Trophoblast cell (in vitro differentiated cells and primary cell): ENCODE results near the gene LRRIQ3.

Experiments
- DNase-seq, 2 donors: peaks; one replicate each; pipeline ENCODE4 v3.0.0-alpha.2; 2016
- H2AFZ ChIP-seq: 2 replicates; pipeline ENCODE4 v1.6.1; 2013; ENCODE audit warnings: low read length, moderate library complexity, mild to moderate bottlenecking; ENCODE audit not compliant: insufficient read depth, poor library complexity
- H2AK5ac ChIP-seq: 2 replicates; pipeline ENCODE4 v1.6.1; 2013; ENCODE audit warnings: mild to moderate bottlenecking, low read length
- H2BK120ac ChIP-seq: 2 replicates; pipeline ENCODE4 v1.6.1; 2013; ENCODE audit warnings: low read length, mild to moderate bottlenecking, moderate library complexity; ENCODE audit not compliant: insufficient read depth, poor library complexity
- H2BK12ac ChIP-seq: 2 replicates; pipeline ENCODE4 v1.6.1; 2013; ENCODE audit warnings: mild to moderate bottlenecking, low read length, moderate library complexity
- H2BK5ac ChIP-seq: 2 replicates; pipeline ENCODE4 v1.6.1; 2013; ENCODE audit warnings: low read length, low read depth, moderate library complexity, mild to moderate bottlenecking; ENCODE audit not compliant: poor library complexity
- H3K14ac ChIP-seq: 2 replicates; pipeline ENCODE4 v1.6.1; 2013; ENCODE audit warnings: mild to moderate bottlenecking, low read length
- H3K18ac ChIP-seq: 2 replicates; pipeline ENCODE4 v1.6.1; 2013; ENCODE audit warnings: mild to moderate bottlenecking, low read length
- H3K23ac ChIP-seq: 2 replicates; pipeline ENCODE4 v1.6.1; 2013; ENCODE audit warnings: low read length
- H3K27ac ChIP-seq: 2 replicates; pipeline ENCODE4 v1.5.1; 2013; ENCODE audit warnings: low read depth, mild to moderate bottlenecking, inconsistent platforms, low read length, moderate library complexity
- H3K27me3 ChIP-seq: 2 replicates; pipeline ENCODE4 v1.6.1; 2013; ENCODE audit warnings: inconsistent platforms, mild to moderate bottlenecking, low read length, moderate library complexity; ENCODE audit not compliant: insufficient read depth
- H3K36me3 ChIP-seq, 2 experiments: 1 replicate in 1 of 2; 2 replicates in 1 of 2; pipeline ENCODE4 v1.6.1; 2013; ENCODE audit warnings: low read length in 2 of 2, mild to moderate bottlenecking in 2 of 2, moderate library complexity in 1 of 2; ENCODE audit not compliant: insufficient read depth in 2 of 2, control insufficient read depth in 1 of 2
- H3K4ac ChIP-seq: 2 replicates; pipeline ENCODE4 v1.6.1; 2013; ENCODE audit warnings: low read depth, mild to moderate bottlenecking, low read length, moderate library complexity
- H3K4me1 ChIP-seq, 2 experiments: 1 replicate in 1 of 2; 2 replicates in 1 of 2; pipeline ENCODE4 v1.6.1; 2013; ENCODE audit warnings: low read length in 2 of 2, mild to moderate bottlenecking in 2 of 2, moderate library complexity in 1 of 2; ENCODE audit not compliant: insufficient read depth in 2 of 2, control insufficient read depth in 1 of 2
- H3K4me2 ChIP-seq: 2 replicates; pipeline ENCODE4 v1.6.1; 2013; ENCODE audit warnings: inconsistent platforms, mild to moderate bottlenecking, low read length, moderate library complexity
- H3K4me3 ChIP-seq: 2 replicates; pipeline ENCODE4 v1.5.1; 2013; ENCODE audit warnings: mild to moderate bottlenecking, low read depth, low read length, inconsistent platforms
- H3K79me1 ChIP-seq: one replicate; pipeline ENCODE4 v1.6.1; 2013; ENCODE audit warnings: low read length
- H3K79me2 ChIP-seq: 2 replicates; pipeline ENCODE4 v1.6.1; 2013; ENCODE audit warnings: low read length, mild to moderate bottlenecking; ENCODE audit not compliant: control insufficient read depth, insufficient read depth, poor library complexity
- H3K9ac ChIP-seq: 2 replicates; pipeline ENCODE4 v1.6.1; 2013; ENCODE audit warnings: mild to moderate bottlenecking, low read length
- H3K9me3 ChIP-seq: 2 replicates; pipeline ENCODE4 v1.6.1; 2013; ENCODE audit warnings: low read depth, mild to moderate bottlenecking, control low read depth, inconsistent platforms, low read length; ENCODE audit not compliant: insufficient read depth
- H4K12ac ChIP-seq: 2 replicates; pipeline ENCODE4 v1.6.1; 2013; ENCODE audit warnings: low read depth, mild to moderate bottlenecking, low read length, moderate library complexity
- H4K8ac ChIP-seq: 2 replicates; pipeline ENCODE4 v1.6.1; 2013; ENCODE audit warnings: low read depth, mild to moderate bottlenecking, low read length, moderate library complexity
- H4K91ac ChIP-seq: one replicate; pipeline ENCODE4 v1.6.1; 2013; ENCODE audit warnings: low read depth, mild to moderate bottlenecking, low read length, moderate library complexity
- WGBS: extraction: QIAGEN DNeasy Blood & Tissue Kit; methylation state at CpG from one replicate; pipeline ENCODE4 v1.1.7; 2013; ENCODE audit warnings: missing lambda C conversion rate; ENCODE audit not compliant: insufficient read length, insufficient coverage; ENCODE audit errors: extremely low coverage; 5-methylcytosine and 5-hydroxymethylcytosine counted together

The LRRIQ3 gene

GRCh38 chr1:74038042-74038441 lies 159.9 kb downstream of the LRRIQ3 start:
- no peak overlapping the region for H2BK12ac ChIP-seq
- no peak overlapping the region for H3K27ac ChIP-seq
- no peak overlapping the region for H4K8ac ChIP-seq
- H3K23ac ChIP-seq = no peak overlapping the region
- H3K4me1 ChIP-seq = no peaks in the 10 kb centered on the region
- H3K9ac ChIP-seq = no peak overlapping the region
- no peak overlapping the region for H2BK120ac ChIP-seq
- no peaks in the 10 kb centered on the region for H3K9me3 ChIP-seq
- H3K18ac ChIP-seq = no peak overlapping the region
- no peaks in the 10 kb centered on the region for H3K36me3 ChIP-seq
- WGBS = no CpG with 5 or more reads among the region's 3 CpGs
- no peak overlapping the region for H3K14ac ChIP-seq
- DNase-seq = no peak
- no peaks in the 10 kb centered on the region for H3K79me1 ChIP-seq
- no peak overlapping the region for H4K12ac ChIP-seq
- no peak overlapping the region for H3K4ac ChIP-seq
- no peak overlapping the region for H2AFZ ChIP-seq
- H2BK5ac ChIP-seq = no peak overlapping the region
- no peaks in the 10 kb centered on the region for H3K27me3 ChIP-seq
- H3K79me2 ChIP-seq = no peaks in the 10 kb centered on the region
- no peak overlapping the region for H4K91ac ChIP-seq
- no peak overlapping the region for H2AK5ac ChIP-seq
- no peak overlapping the region for H3K4me2 ChIP-seq
- no peak overlapping the region for H3K4me3 ChIP-seq

GRCh38 chr1:74012583-74012982 lies 185.4 kb downstream of the LRRIQ3 start:
- Histone ChIP-seq H2BK12ac (no peak overlapping the region), H3K14ac (no peak overlapping the region), H3K27me3 (no peaks in the 10 kb centered on the region), H2AFZ (no peak overlapping the region), H2BK5ac (no peak overlapping the region), H3K9ac (no peak overlapping the region), H3K9me3 (no peaks in the 10 kb centered on the region), H3K18ac (no peak overlapping the region), H3K23ac (no peak overlapping the region), H3K36me3 (no peaks in the 10 kb centered on the region), H2BK120ac (no peak overlapping the region), H3K27ac (no peak overlapping the region), H4K12ac (no peak overlapping the region), H3K4me2 (no peak overlapping the region), H3K79me2 (no peaks in the 10 kb centered on the region), H2AK5ac (no peak overlapping the region), H3K79me1 (no peaks in the 10 kb centered on the region), H3K4ac (no peak overlapping the region), H4K91ac (no peak overlapping the region), H3K4me1 (no peaks in the 10 kb centered on the region), H4K8ac (no peak overlapping the region), H3K4me3 (no peak overlapping the region)
- no peak for DNase-seq
- WGBS = no CpG with 5 or more reads among the region's 1 CpG

GRCh38 chr1:74011736-74012135 lies 186.2 kb downstream of the LRRIQ3 start:
- no peak overlapping the region for H2AFZ ChIP-seq
- H3K23ac ChIP-seq = no peak overlapping the region
- H3K79me2 ChIP-seq = no peaks in the 10 kb centered on the region
- H2AK5ac ChIP-seq = no peak overlapping the region
- H3K27ac ChIP-seq = no peak overlapping the region
- H2BK5ac ChIP-seq = no peak overlapping the region
- H4K8ac ChIP-seq = no peak overlapping the region
- no peaks in the 10 kb centered on the region for H3K79me1 ChIP-seq
- H3K9ac ChIP-seq = no peak overlapping the region
- H3K4me2 ChIP-seq = no peak overlapping the region
- no peak overlapping the region for H4K91ac ChIP-seq
- no peak overlapping the region for H3K4ac ChIP-seq
- H2BK120ac ChIP-seq = no peak overlapping the region
- no peak overlapping the region for H2BK12ac ChIP-seq
- no peaks in the 10 kb centered on the region for H3K4me1 ChIP-seq
- no peaks in the 10 kb centered on the region for H3K27me3 ChIP-seq
- DNase-seq = no peak
- H3K18ac ChIP-seq = no peak overlapping the region
- no peak overlapping the region for H4K12ac ChIP-seq
- no peaks in the 10 kb centered on the region for H3K9me3 ChIP-seq
- H3K36me3 ChIP-seq = no peaks in the 10 kb centered on the region
- no peak overlapping the region for H3K14ac ChIP-seq
- no peak overlapping the region for H3K4me3 ChIP-seq

GRCh38 chr1:74010206-74010605 lies 187.8 kb downstream of the LRRIQ3 start:
- no CpG with 5 or more reads among the region's 7 CpGs for WGBS
- no peak overlapping the region for H3K23ac ChIP-seq
- no peak overlapping the region for H3K18ac ChIP-seq
- no peaks in the 10 kb centered on the region for H3K27me3 ChIP-seq
- H2AFZ ChIP-seq = no peak overlapping the region
- no peaks in the 10 kb centered on the region for H3K36me3 ChIP-seq
- no peaks in the 10 kb centered on the region for H3K9me3 ChIP-seq
- no peak overlapping the region for H3K27ac ChIP-seq
- no peak for DNase-seq
- H3K4me2 ChIP-seq = no peak overlapping the region
- no peak overlapping the region for H3K9ac ChIP-seq
- no peak overlapping the region for H4K12ac ChIP-seq
- no peak overlapping the region for H2BK5ac ChIP-seq
- no peak overlapping the region for H2BK12ac ChIP-seq
- H3K14ac ChIP-seq = no peak overlapping the region
- H2AK5ac ChIP-seq = no peak overlapping the region
- no peaks in the 10 kb centered on the region for H3K4me1 ChIP-seq
- H3K4me3 ChIP-seq = no peak overlapping the region
- H3K4ac ChIP-seq = no peak overlapping the region
- H3K79me1 ChIP-seq = no peaks in the 10 kb centered on the region
- no peak overlapping the region for H4K8ac ChIP-seq
- no peak overlapping the region for H4K91ac ChIP-seq
- no peaks in the 10 kb centered on the region for H3K79me2 ChIP-seq
- no peak overlapping the region for H2BK120ac ChIP-seq
